ENCODE data around the gene CASP10. TPM values are rescaled to one million over a fixed set of nuclear protein-coding genes. Genes with fewer than 3 reads are reported as not detected.
"Not testable (repeated sequence)": the region's sequence is repeated elsewhere in the genome, so short reads cannot be mapped to it uniquely, and the experiment has no call there.

The CASP10 gene
- total RNA-seq, 3 donors from 2014 or later, result 5.7 to 13.1 (median 9.6) TPM

DNA sequence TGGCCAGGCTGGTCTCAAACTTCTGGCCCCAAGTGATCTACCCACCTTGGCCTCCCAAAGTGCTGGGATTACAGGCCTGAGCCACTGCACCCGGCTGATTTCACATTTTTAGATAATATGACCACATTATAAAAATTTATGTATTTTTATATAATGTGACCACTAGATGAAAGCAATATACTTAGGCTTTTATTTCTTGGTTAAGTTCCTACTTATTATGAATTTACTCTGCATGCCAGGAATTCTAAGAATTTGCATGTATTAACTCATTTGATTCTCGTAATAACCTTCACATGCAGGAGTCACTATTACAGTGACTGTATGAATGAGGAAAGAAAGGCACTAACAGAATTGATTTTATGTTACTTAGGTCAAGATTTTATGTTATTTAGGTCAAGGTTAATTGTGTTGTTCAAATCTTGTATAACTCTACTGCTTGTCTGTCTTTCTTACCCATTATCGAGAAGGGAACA lies 51.8 kb downstream of the CASP10 start:
- Histone ChIP-seq H3K36me3 (no peaks in the 10 kb centered on the region), H3K9me3 (no peaks in the 10 kb centered on the region), H3K4me3 (peak overlapping the region in 2 of 3 donors; percentile 55 to 65), H3K27me3 (no peaks in the 10 kb centered on the region), H3K4me1 (peaks cover 0 to 11% of the 10 kb centered on the region in 2 donors), H3K27ac (no peak overlapping the region)
- intact Hi-C loops (cut with DNase I; ENCODE audit: low total_unique reads), result no loop called here
- no peak for TF ChIP-seq POLR2AphosphoS5 (IDR thresholded peaks at IDR 0.05)
- no peak for TF ChIP-seq POLR2A (IDR thresholded peaks at IDR 0.05)
- TF ChIP-seq, protein P1, sequence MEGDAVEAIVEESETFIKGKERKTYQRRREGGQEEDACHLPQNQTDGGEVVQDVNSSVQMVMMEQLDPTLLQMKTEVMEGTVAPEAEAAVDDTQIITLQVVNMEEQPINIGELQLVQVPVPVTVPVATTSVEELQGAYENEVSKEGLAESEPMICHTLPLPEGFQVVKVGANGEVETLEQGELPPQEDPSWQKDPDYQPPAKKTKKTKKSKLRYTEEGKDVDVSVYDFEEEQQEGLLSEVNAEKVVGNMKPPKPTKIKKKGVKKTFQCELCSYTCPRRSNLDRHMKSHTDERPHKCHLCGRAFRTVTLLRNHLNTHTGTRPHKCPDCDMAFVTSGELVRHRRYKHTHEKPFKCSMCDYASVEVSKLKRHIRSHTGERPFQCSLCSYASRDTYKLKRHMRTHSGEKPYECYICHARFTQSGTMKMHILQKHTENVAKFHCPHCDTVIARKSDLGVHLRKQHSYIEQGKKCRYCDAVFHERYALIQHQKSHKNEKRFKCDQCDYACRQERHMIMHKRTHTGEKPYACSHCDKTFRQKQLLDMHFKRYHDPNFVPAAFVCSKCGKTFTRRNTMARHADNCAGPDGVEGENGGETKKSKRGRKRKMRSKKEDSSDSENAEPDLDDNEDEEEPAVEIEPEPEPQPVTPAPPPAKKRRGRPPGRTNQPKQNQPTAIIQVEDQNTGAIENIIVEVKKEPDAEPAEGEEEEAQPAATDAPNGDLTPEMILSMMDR (IDR thresholded peaks at IDR 0.05), result no peak
- no peak for DNase-seq (ENCODE audit: low spot score in 2 of 2)

DNA sequence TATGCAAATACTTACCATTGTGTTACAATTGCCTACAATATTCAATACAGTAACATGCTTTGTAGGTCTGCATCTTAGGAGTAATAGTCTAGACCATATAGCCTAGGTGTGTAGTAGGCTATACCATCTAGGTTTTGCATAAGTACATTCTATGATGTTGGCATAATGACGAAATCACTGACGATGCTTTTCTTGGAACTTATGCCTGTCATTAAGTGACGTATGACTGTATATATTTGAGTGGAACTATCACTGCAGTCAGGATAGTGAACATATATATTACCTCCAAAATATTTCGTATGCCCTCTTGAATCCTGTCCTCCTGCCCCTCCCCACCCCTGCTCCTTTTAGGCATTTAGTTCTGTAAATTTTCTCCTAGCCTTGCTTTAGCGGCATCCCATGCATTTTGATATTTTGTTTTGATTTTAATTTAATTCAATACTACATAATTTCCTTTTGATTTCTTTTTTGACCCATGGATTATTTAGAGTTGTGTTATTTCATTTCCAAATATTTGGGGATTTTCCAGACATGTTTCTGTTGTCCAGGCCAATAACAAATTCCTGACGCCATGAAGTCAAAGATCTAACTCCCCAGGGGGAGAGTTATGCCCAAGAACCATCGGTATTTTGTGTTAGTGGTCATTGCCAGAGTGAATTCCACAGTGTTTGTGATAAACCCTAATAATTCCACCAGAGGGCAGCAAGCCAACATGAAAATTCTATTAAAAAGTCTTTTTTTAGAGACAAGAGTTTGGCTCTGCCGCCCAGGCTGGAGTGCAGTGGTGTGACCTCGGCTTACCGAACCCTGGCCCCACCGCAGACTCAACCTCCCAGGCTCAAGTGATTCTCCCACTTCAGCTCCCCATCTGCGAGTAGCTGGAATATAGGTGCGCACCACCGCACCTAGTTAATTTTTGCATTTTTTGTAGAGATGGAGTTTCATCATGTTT lies 53.2 kb downstream of the CASP10 start:
- Histone ChIP-seq H3K4me1 (peaks cover 0 to 11% of the 10 kb centered on the region in 2 donors), H3K27ac (no peak overlapping the region), H3K36me3 (no peaks in the 10 kb centered on the region), H3K27me3 (no peaks in the 10 kb centered on the region), H3K9me3 (no peaks in the 10 kb centered on the region), H3K4me3 (peak overlapping the region in 1 of 3 donors; percentile 13)
- DNase-seq (ENCODE audit: low spot score in 2 of 2), result peak in 1 of 2 donors; percentile 28
- no peak for TF ChIP-seq POLR2A (IDR thresholded peaks at IDR 0.05)
- TF ChIP-seq, protein P1 (IDR thresholded peaks at IDR 0.05), result peak; percentile 8 to 59 (median 58)
- TF ChIP-seq POLR2AphosphoS5 (IDR thresholded peaks at IDR 0.05), result peak in 1 of 3 donors; percentile 39
- intact Hi-C loops (cut with DNase I; ENCODE audit: low total_unique reads), result no loop called here

GRCh38 chr2:201237486-201238123 lies 54.7 kb downstream of the CASP10 start:
- H3K27me3 ChIP-seq, result no peaks in the 10 kb centered on the region
- no peak overlapping the region for H3K27ac ChIP-seq
- H3K4me1 ChIP-seq, result peaks cover 0 to 5% of the 10 kb centered on the region in 2 donors
- no peak for TF ChIP-seq POLR2AphosphoS5 (IDR thresholded peaks at IDR 0.05)
- intact Hi-C loops (cut with DNase I; ENCODE audit: low total_unique reads), result no loop called here
- no peak for DNase-seq (ENCODE audit: low spot score in 2 of 2)
- no peaks in the 10 kb centered on the region for H3K36me3 ChIP-seq
- H3K9me3 ChIP-seq, result no peaks in the 10 kb centered on the region
- H3K4me3 ChIP-seq, result no peak overlapping the region

DNA sequence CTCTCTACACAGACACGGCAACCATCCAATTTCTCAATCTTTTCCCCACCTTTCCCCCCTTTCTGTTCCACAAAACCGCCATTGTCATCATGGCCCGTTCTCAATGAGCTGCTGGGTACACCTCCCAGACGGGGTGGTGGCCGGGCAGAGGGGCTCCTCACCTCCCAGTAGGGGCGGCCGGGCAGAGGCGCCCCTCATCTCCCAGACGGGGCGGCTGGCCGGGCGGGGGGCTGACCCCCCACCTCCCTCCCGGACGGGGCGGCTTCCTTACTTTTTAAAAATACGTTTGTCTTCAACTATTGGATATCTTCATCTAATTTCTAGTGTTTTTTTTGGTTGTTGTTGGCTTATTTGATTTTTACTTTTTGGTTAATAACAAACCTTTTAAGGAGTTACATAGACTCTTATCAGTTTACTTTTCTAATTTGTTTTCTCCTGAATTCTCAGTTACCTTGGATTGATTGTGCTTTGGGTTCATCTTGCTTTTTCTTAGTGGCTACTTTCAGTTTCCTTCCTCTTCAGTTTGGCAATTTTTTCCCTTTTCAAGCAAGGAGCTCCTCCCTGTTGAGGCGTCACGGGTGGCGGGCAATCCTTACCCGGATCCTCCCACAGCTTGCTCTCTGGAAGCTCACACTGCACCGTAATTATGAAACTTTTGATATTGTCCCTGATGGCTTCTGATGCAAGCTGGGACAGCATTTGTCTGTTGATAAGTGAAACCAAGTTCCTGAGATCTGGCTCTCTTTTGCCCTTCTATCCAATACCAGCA lies 56.4 kb downstream of the CASP10 start:
- H3K36me3 ChIP-seq; H3K4me1 ChIP-seq; H3K9me3 ChIP-seq; H3K27ac ChIP-seq; DNase-seq (ENCODE audit: low spot score in 2 of 2); intact Hi-C loops (cut with DNase I; ENCODE audit: low total_unique reads); H3K4me3 ChIP-seq; H3K27me3 ChIP-seq: not testable (repeated sequence)
- peak in 1 of 3 donors; percentile 17 for TF ChIP-seq POLR2AphosphoS5 (IDR thresholded peaks at IDR 0.05)

DNA sequence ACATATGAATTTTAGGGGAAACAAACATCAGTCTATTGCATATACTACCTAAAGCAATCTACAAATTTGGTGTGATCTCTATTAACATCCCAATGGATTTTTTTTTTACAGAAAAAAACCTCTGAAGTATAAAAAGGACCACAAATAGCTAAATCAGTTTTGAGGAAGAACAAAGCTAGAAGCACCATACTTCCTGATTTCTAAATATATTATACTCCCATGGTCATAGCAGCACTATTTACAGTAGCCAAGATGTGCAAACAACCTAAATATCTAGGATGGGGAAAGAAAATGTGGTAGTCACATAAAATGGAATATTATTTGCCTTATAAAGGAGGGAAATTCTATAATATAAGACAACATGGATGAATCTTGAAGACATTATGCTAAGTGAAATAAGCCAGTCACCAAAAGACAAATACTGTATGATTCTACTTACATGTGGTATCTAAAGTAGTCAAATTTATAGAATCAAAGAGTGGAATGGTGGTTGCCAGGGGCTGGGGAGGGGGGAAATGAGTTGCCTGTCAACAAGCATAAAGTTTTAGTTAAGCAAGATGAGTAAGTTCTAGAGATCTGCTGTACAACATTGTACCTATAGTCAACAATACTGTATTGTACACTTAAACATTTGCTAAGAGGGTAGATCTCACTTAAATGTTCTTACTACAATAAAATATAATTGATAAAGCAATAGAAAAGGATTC lies 59.8 kb downstream of the CASP10 start:
- TF ChIP-seq, protein P1 (IDR thresholded peaks at IDR 0.05), result no peak
- TF ChIP-seq POLR2A (IDR thresholded peaks at IDR 0.05) (no peak), POLR2AphosphoS5 (IDR thresholded peaks at IDR 0.05) (no peak)
- Histone ChIP-seq H3K36me3 (no peaks in the 10 kb centered on the region), H3K4me1 (no peaks in the 10 kb centered on the region), H3K27ac (no peak overlapping the region), H3K4me3 (no peak overlapping the region), H3K27me3 (no peaks in the 10 kb centered on the region), H3K9me3 (no peaks in the 10 kb centered on the region)
- intact Hi-C loops (cut with DNase I; ENCODE audit: low total_unique reads), result no loop called here
- DNase-seq (ENCODE audit: low spot score in 2 of 2), result no peak

Measured in breast epithelium (tissue), 4 donors.